Stimulated activated naive CD8-positive, alpha-beta T cell treated with anti-CD3 and anti-CD28 coated beads, Interleukin-15, Interleukin-2, amounts not matched to agents 100 ng/mL and 50 ng/mL, for 24 hours (primary cell): ENCODE measurements around the gene TNS3.
"Not testable (repeated sequence)": the region's sequence is repeated elsewhere in the genome, so short reads cannot be mapped to it uniquely, and the experiment has no call there.

Experiments used
- H3K27ac Mint-ChIP-seq: one replicate; pipeline ENCODE4 v1.8.0; 2021; ENCODE audit warnings: mild to moderate bottlenecking, mixed read lengths
- H3K27me3 Mint-ChIP-seq: one replicate; pipeline ENCODE4 v1.8.0; 2021; ENCODE audit warnings: mixed read lengths
- H3K36me3 Mint-ChIP-seq: one replicate; pipeline ENCODE4 v1.8.0; 2021; ENCODE audit warnings: low read depth, mixed read lengths
- H3K4me1 Mint-ChIP-seq: one replicate; pipeline ENCODE4 v1.8.0; 2021; ENCODE audit warnings: low read depth, mixed read lengths
- H3K4me3 Mint-ChIP-seq: one replicate; pipeline ENCODE4 v1.8.0; 2021; ENCODE audit warnings: mild to moderate bottlenecking, mixed read lengths
- H3K9me3 Mint-ChIP-seq: one replicate; pipeline ENCODE4 v1.8.0; 2021; ENCODE audit warnings: mixed read lengths

TNS3 gene

DNA sequence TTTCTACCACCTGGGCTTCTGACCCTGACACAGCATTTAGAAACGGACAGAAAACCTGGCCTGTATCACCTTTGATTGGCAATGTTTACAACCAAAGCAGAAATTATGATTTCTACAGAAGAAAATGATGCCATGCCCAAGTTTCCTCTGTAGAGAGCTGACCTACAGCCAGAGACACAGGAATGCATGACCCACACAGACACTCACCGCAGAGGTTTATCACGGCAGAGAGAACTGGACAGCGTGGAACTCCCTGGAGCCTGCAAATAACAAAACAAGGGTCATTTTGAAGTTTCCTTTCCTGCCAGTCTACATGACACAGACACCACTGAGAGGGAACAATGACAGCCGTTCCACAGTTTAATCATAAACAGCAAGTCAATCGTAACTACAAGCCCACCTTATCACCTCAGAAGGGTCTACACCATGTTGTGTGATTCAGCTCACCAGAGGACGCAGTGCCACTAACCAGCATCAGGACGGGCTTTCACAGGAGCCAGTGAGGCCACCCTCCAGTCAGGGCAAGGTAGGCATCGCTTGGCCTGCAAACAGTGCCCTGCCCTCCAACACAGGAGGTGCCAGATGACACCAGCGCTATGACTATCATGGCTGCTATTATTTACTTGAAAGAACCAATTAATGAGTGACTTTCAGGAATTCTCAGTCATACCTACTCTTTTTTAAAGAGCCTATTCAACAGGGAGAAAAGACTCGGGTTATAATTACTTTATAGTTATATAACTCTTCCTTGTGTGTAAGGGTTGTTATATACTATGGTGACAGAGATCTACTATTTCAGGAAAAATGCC is 139.9 kb downstream of the TNS3 start:
- Mint-ChIP-seq H3K4me1 (no peaks in the 10 kb centered on the region), H3K9me3 (no peaks in the 10 kb centered on the region), H3K27me3 (no peaks in the 10 kb centered on the region), H3K27ac (no peak overlapping the region), H3K36me3 (no peaks in the 10 kb centered on the region), H3K4me3 (no peak overlapping the region)

DNA sequence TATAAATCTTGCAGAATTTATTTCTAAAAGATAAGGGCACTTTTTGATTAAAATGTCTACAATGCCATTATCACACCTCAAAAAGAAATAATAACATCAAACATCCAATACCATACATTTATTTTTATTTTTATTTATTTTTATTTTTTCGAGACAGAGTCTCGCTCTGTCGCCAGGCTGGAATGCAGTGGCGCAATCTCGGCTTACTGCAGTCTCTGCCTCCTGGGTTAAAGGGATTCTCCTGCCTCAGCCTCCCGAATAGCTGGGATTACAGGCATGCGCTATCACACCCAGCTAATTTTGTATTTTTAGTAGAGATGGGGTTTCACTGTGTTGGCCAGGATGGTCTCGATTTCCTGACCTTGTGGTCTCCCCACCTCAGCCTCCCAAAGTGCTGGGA is 140.9 kb downstream of the TNS3 start:
- not testable (repeated sequence) for H3K9me3 Mint-ChIP-seq, H3K27me3 Mint-ChIP-seq, H3K36me3 Mint-ChIP-seq, H3K27ac Mint-ChIP-seq, H3K4me3 Mint-ChIP-seq, H3K4me1 Mint-ChIP-seq

DNA sequence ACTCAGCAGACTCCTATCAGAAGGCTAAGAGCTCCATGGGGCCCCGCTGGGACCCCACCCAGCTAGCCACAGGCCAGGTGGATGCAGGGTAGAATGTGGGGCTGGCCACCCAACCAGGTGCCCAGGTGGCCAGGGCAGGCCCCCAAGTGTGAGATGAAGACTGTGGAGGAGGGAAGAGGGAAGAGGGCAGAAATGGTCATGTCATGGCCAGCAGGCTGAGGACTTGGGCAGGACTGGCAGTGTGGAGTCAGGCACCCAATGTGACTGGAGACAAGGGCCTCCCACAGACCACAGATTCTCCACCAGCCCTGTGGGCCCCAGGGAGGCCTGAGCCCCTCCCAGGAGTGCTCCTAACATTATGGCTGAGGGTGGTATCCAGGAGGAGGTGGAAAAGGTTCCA is 141.6 kb downstream of the TNS3 start:
- Mint-ChIP-seq H3K4me1 (no peaks in the 10 kb centered on the region), H3K36me3 (no peaks in the 10 kb centered on the region)

DNA sequence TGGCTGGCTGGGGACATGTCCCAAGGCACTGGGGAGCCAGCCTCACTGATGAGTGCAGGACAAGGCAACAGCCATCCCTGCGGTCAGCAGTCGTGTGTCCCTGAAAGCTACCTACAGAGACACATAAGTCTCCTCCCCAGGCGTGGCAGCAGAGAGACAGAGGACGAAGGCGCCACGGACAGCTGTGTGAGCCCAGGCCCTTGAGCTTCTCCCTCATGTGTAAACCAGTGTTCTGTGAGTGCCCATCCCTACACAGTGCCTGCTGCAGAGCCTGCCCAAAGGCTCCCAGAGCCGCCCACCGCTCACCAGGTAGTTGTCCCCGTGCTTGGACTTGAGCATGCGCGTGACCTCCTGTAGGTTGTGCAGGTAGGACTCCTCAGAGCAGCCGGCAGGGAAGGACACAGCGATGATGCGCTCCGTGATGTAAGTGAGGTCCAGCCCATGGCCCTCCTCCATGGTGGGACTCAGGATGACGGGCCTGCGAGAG is 142.7 kb downstream of the TNS3 start:
- H3K27me3 Mint-ChIP-seq: no peaks in the 10 kb centered on the region
- no peaks in the 10 kb centered on the region for H3K4me1 Mint-ChIP-seq
- H3K9me3 Mint-ChIP-seq: no peaks in the 10 kb centered on the region
- no peak overlapping the region for H3K4me3 Mint-ChIP-seq
- H3K36me3 Mint-ChIP-seq: no peaks in the 10 kb centered on the region
- no peak overlapping the region for H3K27ac Mint-ChIP-seq

More for the DNA sequence above, 141.6 kb downstream of the TNS3 start:
- no peaks in the 10 kb centered on the region for H3K27me3 Mint-ChIP-seq
- H3K27ac Mint-ChIP-seq: no peak overlapping the region
- H3K9me3 Mint-ChIP-seq: no peaks in the 10 kb centered on the region
- H3K4me3 Mint-ChIP-seq: no peak overlapping the region

DNA sequence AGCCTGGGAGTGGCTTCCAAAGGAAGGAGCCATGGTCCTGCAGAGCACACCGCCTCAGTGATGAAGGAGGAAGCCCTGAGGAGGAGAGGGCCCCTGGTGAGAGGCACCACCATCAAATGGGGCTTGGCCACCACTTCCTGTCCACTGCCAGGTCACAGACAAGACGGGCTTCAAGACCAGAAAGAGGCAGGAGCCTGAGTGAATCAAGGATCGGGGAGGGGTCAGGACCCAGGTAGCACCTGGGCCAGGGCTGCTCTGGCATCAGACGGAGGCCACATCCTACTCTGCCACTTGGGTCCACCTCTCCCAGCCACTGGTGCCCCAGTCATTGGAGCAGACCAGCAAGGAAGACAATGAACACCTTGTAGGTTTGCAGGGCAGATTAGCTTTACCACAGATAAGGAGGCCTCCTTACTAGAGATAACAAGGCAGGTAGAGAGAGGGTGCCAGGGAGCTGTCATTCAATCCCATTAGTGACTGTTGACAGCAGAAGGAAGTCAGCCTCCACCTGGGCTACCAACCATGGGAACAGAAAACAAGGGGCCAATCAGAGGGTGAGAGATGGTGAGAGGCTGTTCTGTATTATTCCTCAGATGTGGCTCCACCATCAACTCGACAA is 143.4 kb downstream of the TNS3 start:
- Mint-ChIP-seq H3K27me3 (no peaks in the 10 kb centered on the region), H3K4me3 (no peak overlapping the region), H3K27ac (no peak overlapping the region), H3K9me3 (no peaks in the 10 kb centered on the region), H3K4me1 (no peaks in the 10 kb centered on the region), H3K36me3 (no peaks in the 10 kb centered on the region)

DNA sequence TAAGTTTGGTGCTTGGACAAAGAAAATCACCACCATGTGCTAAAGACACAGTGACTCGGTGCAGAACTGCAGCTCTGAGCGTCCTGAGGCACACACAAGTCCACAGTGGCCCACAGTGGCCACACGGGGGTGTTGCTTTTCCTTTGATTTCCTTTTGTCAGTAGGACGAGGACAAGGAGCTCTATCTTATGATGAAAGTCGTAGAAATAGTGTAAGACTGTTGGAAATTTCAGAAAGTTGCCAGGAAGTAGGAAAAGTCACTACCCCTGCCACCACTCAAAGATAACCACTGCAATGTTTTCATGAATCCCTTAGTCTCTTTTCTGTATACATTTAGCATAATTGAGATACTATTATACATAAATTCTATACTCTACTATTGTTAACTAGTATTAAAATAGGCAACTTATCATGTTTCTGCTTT is 146.0 kb downstream of the TNS3 start:
- Mint-ChIP-seq H3K27me3 (no peaks in the 10 kb centered on the region), H3K27ac (no peak overlapping the region), H3K4me1 (no peaks in the 10 kb centered on the region), H3K36me3 (no peaks in the 10 kb centered on the region), H3K9me3 (no peaks in the 10 kb centered on the region), H3K4me3 (no peak overlapping the region)

DNA sequence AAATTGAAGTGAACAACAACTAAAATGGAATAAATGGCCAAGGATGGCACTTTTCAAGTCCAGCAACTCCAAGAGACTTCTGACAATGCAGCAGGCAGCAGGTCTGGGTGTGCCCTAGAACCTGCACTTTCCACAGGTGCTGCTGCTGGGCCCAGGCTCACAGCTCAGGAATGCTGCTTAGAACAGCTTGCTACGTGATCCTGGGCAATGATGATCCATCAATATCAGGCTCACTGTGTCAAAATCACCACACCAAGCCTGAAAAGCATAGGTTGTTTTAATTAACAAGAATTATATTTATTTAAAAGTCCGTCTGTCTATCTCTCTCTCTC is 148.4 kb downstream of the TNS3 start:
- Mint-ChIP-seq H3K27me3 (no peaks in the 10 kb centered on the region), H3K4me1 (no peaks in the 10 kb centered on the region), H3K36me3 (no peaks in the 10 kb centered on the region), H3K9me3 (no peaks in the 10 kb centered on the region), H3K27ac (no peak overlapping the region), H3K4me3 (no peak overlapping the region)

DNA sequence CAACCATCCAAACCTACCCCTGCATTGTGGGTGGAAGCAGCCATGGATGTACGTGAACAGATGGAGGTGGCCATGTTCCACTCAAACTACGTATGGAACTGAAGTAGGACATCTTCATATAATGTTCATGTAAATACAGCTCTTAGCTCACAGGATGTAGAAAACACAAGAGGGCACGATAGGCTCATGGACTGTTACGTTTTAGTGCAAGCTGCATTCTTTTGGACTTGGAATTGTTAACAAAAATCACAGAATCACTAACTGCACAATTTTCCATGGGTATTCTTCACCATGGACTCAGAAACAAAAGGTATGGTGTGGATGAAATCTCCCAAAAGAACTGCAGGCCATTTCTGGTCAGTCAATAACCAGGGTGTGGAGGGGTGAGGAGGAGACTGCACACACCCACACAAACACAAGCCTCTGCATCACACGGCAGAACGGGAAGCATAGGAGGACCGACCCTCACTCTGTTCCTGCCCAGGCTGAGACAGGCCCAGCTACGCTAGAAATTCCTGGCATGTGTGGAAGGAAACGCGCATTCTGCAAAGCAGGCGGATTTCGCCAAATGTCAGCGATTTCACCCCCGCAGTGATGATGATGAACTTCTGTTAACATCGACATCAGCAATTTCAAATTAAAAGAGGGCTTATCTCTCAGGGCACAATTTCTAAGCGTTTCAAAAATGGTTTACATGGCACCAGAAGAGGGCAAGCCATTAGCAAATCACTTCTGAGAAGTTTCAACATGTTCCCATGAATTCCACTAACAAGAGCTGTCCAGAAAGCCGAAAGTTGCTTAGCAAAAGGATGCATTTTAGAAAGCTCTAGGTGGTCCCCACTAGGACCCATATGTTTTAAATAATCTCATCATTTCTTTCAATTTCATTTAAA is 149.0 kb downstream of the TNS3 start:
- H3K27me3 Mint-ChIP-seq: no peaks in the 10 kb centered on the region
- no peak overlapping the region for H3K4me3 Mint-ChIP-seq
- no peak overlapping the region for H3K27ac Mint-ChIP-seq
- no peaks in the 10 kb centered on the region for H3K9me3 Mint-ChIP-seq
- no peaks in the 10 kb centered on the region for H3K4me1 Mint-ChIP-seq
- H3K36me3 Mint-ChIP-seq: no peaks in the 10 kb centered on the region

DNA sequence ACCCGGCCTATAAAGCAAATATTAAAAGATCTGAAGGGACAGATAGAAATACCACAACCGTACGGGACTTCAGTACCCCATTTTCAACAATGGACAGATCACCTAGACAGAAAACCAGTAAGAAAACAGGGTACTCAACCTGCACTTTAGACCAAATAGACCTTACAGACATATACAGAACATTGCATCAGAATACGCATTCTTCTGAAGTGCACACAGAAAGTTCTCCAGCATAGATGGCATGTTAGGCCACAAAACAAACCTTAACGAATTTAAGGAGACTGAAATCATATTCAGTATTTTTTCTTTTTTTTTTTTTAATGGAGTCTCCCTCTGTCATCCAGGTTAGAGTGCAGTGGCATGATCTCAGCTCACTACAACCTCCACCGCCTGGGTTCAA is 151.5 kb downstream of the TNS3 start:
- Mint-ChIP-seq H3K9me3 (no peaks in the 10 kb centered on the region), H3K4me1 (no peaks in the 10 kb centered on the region), H3K4me3 (no peak overlapping the region), H3K27me3 (no peaks in the 10 kb centered on the region), H3K27ac (no peak overlapping the region), H3K36me3 (no peaks in the 10 kb centered on the region)

DNA sequence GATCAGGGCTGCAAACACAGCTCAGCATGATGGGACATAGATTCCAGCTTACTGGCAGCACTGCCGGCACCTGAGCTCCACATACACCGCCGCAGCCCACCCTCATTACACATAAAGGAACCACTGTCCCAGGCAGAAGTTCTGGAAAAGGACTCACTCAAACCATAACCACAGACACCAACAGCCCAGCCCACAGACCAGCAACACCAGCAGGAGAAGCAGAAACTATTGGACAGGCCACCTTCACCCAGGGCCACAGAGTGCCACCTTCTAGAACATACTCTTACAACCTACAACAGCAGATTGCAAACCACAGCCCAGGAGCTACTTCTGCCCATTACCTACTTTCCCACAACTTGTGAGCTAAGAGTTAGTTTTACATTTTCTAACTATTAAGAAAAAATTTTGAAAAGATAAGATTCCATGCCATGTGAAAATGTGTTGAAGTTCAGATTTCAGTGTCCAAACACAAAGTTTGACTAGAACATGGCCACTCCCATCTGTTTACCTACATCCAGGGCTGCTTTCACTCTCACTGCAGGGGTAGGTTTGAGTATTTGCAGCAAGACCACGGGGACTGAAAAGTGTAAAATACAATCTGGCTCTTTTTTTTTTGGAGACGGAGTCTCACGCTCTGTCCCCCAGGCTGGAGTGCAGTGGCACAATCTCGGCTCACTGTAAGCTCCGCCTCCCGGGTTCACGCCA is 153.0 kb downstream of the TNS3 start:
- Mint-ChIP-seq H3K27me3 (no peaks in the 10 kb centered on the region), H3K4me3 (no peak overlapping the region), H3K27ac (no peak overlapping the region), H3K4me1 (no peaks in the 10 kb centered on the region), H3K9me3 (no peaks in the 10 kb centered on the region), H3K36me3 (no peaks in the 10 kb centered on the region)

DNA sequence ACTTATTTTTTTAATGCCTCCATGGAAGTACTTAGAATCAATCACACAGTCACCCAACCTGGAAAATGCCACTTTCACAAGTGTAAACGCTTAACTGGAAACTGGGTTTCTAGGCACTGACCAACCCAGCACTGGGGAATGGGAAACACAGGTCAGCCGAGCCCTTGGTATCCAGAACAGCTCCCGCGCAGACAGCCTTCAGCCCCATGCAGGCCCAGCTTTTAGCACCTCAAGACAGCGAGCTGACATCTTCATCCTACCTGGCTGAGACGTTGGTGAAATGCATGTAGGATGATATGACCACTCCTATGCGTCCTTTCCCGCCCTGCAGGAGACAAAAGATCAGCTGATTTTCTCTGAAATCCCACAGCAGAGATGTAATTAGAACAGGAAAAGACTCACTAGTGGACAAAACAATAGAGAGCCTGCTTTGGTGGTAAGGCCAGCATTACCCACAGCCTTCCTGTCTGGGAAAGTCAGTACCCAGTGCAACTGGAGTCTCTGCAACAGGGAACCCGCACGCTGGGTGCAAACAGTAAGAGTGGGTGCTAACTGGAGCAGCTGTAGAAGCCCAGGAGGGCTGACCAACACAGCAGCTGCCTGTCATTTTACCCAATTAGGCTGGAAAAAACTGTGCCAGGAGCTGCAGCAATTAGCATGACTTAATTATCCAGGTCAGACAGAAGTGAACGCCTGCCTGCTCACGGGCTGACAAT is 153.7 kb downstream of the TNS3 start:
- no peaks in the 10 kb centered on the region for H3K9me3 Mint-ChIP-seq
- no peaks in the 10 kb centered on the region for H3K4me1 Mint-ChIP-seq
- H3K27ac Mint-ChIP-seq: no peak overlapping the region
- H3K27me3 Mint-ChIP-seq: no peaks in the 10 kb centered on the region
- no peaks in the 10 kb centered on the region for H3K36me3 Mint-ChIP-seq
- no peak overlapping the region for H3K4me3 Mint-ChIP-seq

DNA sequence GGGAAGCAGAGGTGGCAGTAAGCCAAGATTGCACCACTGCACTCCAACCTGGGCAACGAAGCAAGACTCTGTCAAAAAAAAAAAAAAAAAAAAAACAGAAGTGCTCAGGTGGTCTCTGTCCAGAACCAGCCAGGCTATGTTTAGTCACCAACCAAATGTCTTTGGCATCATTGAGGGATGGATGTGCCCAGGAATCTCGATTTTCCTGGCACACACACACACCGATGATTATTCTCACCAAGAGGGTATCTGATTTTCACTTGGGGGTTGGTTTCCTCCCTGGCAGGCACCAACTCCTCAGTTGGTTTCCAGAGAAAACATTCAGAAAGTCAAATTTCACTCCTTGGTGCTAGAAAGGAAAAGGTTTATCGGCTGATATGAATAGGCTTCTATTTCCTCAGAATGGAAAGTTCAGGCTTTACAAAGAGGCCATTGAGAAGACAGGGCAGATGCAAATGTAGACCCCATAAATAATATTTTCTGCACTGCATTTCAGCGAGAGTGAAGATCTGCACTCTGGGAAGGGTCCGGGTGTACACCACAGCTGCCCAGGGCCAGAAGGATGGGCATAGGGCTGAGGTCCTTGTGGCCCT is 154.8 kb downstream of the TNS3 start:
- Mint-ChIP-seq H3K36me3 (no peaks in the 10 kb centered on the region), H3K27me3 (no peaks in the 10 kb centered on the region), H3K27ac (no peak overlapping the region), H3K4me3 (no peak overlapping the region), H3K9me3 (no peaks in the 10 kb centered on the region), H3K4me1 (no peaks in the 10 kb centered on the region)

DNA sequence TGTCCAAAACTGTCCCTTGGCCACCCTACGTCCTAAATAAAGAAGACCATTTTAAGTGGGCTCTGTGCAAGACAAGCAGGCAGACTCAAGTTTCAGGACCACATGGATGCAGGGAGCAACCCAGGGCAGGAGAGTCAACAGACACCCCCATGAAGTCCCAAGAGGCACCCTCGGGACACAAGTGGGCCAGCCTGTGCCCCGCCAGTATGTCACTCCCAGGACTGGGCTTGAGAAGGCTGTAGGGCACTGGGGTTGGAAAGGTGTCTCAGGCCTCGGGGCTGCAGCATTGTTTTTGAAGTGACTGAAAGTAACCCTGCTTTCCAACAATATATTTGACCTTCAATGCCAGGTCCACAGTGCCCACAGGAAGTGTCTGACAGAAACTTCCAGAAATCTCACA is 157.4 kb downstream of the TNS3 start:
- Mint-ChIP-seq H3K36me3 (no peaks in the 10 kb centered on the region), H3K4me1 (no peaks in the 10 kb centered on the region), H3K27ac (no peak overlapping the region), H3K9me3 (no peaks in the 10 kb centered on the region), H3K27me3 (no peaks in the 10 kb centered on the region), H3K4me3 (no peak overlapping the region)

DNA sequence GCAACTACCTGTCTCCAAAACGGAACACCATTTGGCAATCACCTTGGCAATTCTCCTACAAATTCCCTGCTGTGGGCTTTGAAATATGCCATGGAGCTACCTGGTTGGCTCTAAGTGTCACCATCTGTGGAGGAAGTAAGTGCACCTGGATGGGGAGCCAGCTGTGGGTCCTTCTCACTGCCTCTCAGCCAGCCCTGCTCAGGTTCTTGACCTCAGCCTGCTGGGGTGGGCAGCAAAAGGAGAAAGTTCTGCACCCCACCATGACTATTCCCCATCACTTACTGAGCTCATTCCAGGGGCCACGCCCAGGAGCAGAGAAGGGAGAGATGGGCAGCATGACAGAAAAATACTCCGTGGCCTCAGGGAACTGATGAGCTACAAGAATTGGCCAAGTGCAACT is 158.7 kb downstream of the TNS3 start:
- Mint-ChIP-seq H3K36me3 (no peaks in the 10 kb centered on the region), H3K9me3 (no peaks in the 10 kb centered on the region), H3K27me3 (no peaks in the 10 kb centered on the region)

More for the DNA sequence above, 158.7 kb downstream of the TNS3 start:
- Mint-ChIP-seq H3K27ac (no peak overlapping the region), H3K4me3 (no peak overlapping the region), H3K4me1 (no peaks in the 10 kb centered on the region)
